Stimulated activated CD8-positive, alpha-beta memory T cell treated with anti-CD3 and anti-CD28 coated beads, Interleukin-2, amount 100 ng/mL, for 1 hour (primary cell): Measurements from ENCODE around the gene FAM162B.
"Not testable (repeated sequence)": the region's sequence is repeated elsewhere in the genome, so short reads cannot be mapped to it uniquely, and the experiment has no call there.

Source experiments
- DNase-seq, 2 donors: peaks; one replicate each; pipeline ENCODE4 v3.0.0-alpha.2; 2020; ENCODE audit warnings: low read depth in 2 of 2

Gene FAM162B

GRCh38 chr6:116764961-116765841 lies at the start of gene FAM162B:
TSS of gene FAM162B (minus strand) at chr6:116765719. CDS start at chr6:116765576, 143 bp downstream.
- no peak for DNase-seq

DNA sequence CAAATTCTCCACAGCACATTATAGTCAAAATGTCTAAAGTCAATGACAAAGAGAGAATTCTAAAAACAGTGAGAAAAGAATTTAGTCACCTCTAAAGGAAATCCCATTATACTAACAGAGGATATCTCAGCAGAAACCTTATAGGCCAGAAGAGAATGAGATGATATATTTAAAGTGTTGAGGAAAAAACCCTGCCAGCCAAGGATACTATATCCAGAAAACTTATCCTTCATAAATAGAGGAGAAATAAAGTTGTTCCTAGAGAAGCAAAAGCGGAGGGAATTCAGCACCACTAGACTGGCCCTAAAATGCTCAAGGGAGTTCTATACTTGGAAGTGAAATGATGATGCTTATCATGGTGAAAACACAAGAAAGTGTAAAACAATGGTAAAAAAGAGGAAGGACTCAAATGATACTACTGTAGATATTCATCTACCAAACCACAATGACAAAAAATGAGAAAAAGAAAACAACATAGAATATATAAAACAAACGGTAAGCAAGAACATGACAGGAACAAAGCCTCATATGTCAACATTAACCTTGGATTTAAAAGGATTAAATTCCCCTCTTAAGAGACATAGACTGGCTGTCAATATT lies 46.6 kb upstream of the FAM162B start:
- no peak for DNase-seq

DNA sequence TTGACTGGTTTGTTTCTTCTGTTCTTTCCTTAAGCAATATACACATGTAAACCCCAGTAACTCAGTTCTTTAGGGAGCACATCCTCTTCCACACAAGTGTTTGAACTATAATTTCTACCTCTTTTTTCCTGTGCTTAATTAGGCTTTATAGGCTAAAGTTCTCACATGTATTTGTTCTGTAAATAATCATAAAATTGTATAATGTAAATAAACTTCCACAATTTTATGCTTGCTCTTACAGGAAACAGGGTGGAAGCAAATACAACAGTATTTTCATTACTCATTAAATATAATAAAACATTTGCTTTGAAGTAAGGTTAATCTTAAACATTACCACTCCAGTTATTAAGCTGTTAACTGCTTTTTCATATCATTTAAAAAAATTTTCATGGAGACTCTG lies 36.5 kb upstream of the FAM162B start:
- no peak for DNase-seq

- DNase-seq: no peak
These were observed 34.4 kb upstream of the FAM162B start for GRCh38 chr6:116799945-116800344.

DNA sequence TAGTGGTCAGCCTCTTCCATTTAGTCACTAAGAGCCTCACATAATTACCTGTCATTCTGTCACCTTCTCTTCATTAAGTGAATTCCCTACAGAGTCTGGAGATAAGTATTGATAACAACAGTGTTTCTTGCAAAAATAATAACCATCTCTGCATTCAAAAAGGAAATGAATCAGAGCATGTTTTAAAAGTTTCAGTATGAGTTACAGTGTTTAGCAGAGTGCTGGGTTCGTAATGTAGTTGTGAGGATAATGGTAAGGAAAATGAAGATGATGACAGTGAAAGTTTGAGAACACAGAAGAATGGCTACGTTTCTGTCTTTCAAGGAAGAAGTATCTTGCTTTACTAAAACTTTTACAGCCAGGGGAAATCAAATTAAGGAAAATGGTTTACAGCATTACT lies 32.1 kb upstream of the FAM162B start:
- no peak for DNase-seq

GRCh38 chr6:116793224-116793623 lies 27.7 kb upstream of the FAM162B start:
- no peak for DNase-seq

- DNase-seq: no peak
These were observed 18.3 kb upstream of the FAM162B start for GRCh38 chr6:116783852-116784251.

- DNase-seq: no peak
These were observed 14.2 kb upstream of the FAM162B start for GRCh38 chr6:116779573-116780164.

DNA sequence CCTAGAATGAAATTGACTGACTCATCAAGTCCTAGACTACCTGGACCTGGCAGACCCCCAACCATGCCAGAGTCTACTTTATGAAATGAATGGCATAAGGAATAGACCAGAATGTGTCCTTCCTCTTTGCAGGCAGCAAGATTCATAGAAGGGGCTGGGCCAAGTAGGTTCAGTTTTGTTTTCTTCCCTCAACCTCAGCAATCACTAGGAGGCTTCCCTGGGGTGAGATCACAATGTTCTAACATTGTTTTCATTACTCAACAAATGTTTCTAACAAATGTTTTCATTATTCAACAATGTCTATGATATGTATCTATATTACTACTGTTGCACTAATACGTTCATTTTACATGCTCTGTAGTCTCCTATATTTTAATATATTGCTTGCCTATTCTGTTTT lies 8.4 kb upstream of the FAM162B start:
- no peak for DNase-seq

DNA sequence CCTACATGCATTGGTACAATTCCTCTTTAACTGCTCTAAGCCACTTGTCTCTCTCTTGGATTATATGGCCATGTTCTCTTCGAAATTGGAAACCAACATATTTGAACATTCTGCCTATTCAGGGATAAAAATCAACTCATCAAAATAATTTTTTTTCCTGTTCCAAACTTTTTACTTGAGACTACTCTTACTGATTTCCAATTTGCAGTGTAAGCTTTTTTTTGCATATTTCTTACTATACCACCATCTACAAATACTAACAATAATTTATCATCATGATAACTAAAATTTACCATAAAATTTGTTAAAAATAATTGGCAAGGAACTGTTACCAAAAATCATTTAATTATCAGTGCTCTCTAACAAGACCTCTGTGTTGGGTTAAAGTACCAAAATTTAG lies 6.9 kb upstream of the FAM162B start:
- DNase-seq: no peak

GRCh38 chr6:116767715-116768114 lies 2.2 kb upstream of the FAM162B start:
- no peak for DNase-seq

- no peak for DNase-seq
These were observed 1.1 kb upstream of the FAM162B start for GRCh38 chr6:116766506-116767176.

GRCh38 chr6:116764629-116764960 lies 924 bp downstream of the FAM162B start:
- no peak for DNase-seq

DNA sequence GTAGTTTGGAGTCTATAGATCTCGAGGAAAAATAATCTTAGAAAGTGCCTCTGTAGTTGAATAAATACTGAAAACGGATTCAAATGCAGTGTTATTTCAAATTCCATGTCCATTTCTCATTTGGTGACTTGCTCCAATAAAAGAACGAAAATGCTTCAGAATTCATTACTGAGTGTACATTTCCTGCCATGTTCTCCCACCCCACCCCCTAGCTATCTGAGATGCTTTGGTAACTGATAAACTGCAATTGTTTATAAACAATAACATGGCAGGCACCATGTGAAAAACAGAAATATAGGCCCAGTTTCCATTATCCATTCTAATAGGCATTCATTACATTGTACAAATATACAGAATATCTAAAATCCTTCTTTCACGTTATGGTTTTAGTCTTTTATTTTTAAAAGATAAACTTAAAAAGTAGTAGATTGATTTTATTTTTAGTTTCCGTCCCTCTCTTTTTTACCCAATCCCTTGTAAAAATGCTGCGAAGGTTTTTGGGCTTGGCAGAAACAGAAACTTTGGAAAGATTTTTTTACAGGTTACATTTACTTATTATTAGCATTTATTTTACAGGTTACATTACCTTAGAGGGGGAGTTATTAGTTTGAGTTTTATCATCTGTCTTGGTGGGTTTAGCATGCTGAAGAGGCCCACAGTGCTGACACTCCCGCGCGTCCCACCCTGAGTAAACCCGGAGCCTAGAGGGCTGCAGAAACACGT lies 1.5 kb downstream of the FAM162B start:
- DNase-seq: no peak

DNA sequence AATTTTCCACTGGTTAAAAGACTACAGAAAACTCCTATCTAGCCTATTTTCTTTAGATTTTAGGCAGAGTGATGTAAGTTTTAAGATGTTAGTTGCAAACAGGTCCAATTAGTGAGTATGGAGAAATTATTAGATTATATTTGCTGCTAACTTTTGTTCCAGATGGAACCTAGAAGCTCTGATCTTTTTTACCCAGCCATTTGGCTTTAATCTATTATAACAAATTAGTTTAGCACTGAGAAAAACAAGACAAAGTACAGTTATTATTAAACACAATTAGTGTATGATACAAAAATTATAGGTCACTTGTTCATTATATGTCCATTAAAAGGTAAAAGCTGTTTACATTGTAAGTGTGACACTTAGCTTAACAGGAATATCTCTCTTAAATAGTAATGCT lies 2.5 kb downstream of the FAM162B start:
- no peak for DNase-seq

- no peak for DNase-seq
These were observed 3.3 kb downstream of the FAM162B start for GRCh38 chr6:116762235-116762634.

GRCh38 chr6:116761779-116762178 lies 3.7 kb downstream of the FAM162B start:
- no peak for DNase-seq

DNA sequence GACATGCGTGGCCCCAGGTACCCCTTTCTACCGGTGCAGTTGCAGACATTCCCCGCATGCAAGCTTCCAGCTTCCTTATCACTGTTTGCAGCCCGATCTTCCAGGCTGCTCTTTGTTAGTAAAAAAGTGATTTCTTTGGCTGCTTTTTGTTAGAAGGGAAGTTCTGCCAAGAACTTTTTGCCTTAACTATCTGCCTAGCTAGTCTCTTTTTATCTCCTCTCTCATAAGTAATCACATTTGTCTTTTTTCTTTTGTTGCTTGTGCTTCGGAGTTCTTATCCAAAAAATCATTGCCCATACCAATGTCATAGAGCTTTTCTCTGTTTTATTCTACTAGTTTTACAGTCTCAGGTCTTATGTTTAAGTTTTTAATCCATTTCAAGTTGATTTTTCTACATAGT lies 20.3 kb downstream of the FAM162B start:
- DNase-seq: no peak

- no peak for DNase-seq
These were observed 23.9 kb downstream of the FAM162B start for GRCh38 chr6:116741571-116741970.

GRCh38 chr6:116740486-116740885 lies 25.0 kb downstream of the FAM162B start:
- DNase-seq: not testable (repeated sequence)

DNA sequence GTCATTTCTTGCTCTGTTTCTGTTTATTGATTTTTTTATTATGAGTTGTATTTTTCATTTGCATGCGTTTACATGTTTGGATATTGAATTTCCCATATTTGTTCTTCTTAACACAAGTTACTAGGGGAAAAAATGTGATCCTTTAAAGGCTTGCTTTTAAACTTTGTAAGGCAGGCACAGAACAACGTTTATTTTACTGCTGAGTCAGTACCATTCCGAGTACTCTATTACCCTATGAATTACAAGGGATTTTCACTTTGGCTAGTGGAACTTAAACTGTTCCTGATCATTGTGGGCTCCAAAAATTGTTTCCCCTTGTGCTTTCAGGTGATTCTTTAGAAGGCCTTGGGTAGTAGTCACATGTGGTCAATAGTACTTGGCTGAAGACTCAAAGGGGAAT lies 28.5 kb downstream of the FAM162B start:
- DNase-seq: no peak

GRCh38 chr6:116730513-116730912 lies 35.0 kb downstream of the FAM162B start:
- no peak for DNase-seq
